Measurements from ENCODE around the gene MAGEA2.

DNA sequence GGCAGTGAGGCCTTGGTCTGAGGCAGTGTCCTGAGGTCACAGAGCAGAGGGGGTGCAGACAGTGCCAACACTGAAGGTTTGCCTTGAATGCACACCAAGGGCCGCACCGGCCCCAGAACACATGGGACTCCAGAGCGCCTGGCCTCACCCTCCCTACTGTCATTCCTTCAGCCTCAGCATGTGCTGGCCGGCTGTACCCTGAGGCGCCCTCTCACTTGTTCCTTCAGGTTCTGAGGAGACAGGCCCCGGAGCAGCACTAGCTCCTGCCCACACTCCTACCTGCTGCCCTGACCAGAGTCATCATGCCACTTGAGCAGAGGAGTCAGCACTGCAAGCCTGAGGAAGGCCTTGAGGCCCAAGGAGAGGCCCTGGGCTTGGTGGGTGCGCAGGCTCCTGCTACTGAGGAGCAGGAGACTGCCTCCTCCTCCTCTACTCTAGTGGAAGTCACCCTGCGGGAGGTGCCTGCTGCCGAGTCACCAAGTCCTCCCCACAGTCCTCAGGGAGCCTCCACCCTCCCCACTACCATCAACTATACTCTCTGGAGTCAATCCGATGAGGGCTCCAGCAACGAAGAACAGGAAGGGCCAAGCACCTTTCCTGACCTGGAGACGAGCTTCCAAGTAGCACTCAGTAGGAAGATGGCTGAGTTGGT is 17.7 kb downstream of the MAGEA2 start:
- TF ChIP-seq CTCF (IDR thresholded peaks at IDR 0.05): no peak
- no peak for TF ChIP-seq POLR2A (IDR thresholded peaks at IDR 0.05)
- TF ChIP-seq POLR2AphosphoS5 (IDR thresholded peaks at IDR 0.05): no peak

All from stomach (tissue), 4 donors.